Measurements from ENCODE around the gene RHOJ.

RHOJ gene

GRCh38 chr14:63342371-63342770 lies 138.1 kb downstream of the RHOJ start:
- CTCF ChIA-PET = interaction anchor here (1.0 to 1.1 kb wide), 3 partner anchors 9 to 14 kb away, joined by 3 read pairs; no protein-coding TSS in a partner anchor
- no peak for DNase-seq (ENCODE audit: extremely low spot score)

More at GRCh38 chr14:63342371-63342770, 138.1 kb downstream of the RHOJ start:
- POLR2A ChIA-PET = no interaction called here
- TF ChIP-seq, protein P1, sequence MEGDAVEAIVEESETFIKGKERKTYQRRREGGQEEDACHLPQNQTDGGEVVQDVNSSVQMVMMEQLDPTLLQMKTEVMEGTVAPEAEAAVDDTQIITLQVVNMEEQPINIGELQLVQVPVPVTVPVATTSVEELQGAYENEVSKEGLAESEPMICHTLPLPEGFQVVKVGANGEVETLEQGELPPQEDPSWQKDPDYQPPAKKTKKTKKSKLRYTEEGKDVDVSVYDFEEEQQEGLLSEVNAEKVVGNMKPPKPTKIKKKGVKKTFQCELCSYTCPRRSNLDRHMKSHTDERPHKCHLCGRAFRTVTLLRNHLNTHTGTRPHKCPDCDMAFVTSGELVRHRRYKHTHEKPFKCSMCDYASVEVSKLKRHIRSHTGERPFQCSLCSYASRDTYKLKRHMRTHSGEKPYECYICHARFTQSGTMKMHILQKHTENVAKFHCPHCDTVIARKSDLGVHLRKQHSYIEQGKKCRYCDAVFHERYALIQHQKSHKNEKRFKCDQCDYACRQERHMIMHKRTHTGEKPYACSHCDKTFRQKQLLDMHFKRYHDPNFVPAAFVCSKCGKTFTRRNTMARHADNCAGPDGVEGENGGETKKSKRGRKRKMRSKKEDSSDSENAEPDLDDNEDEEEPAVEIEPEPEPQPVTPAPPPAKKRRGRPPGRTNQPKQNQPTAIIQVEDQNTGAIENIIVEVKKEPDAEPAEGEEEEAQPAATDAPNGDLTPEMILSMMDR (IDR thresholded peaks at IDR 0.05; ENCODE audit: control extremely low read depth, extremely low read depth, low read depth, missing control alignments) = no peak
